Endodermal cell (in vitro differentiated cells): Measurements from ENCODE around the gene LIG1. TPM values are rescaled to one million over a fixed set of nuclear protein-coding genes. Genes with fewer than 3 reads are reported as not detected.

Experiments used
- DNase-seq: peaks from one replicate; pipeline ENCODE4 v3.0.0-alpha.2; 2017
- H3K27ac ChIP-seq: 2 replicates; pipeline ENCODE4 v1.5.1; 2013; ENCODE audit warnings: mild to moderate bottlenecking, low read depth, low read length, moderate library complexity
- H3K27me3 ChIP-seq: 2 replicates; pipeline ENCODE4 v1.6.1; 2013; ENCODE audit warnings: mild to moderate bottlenecking, low read length, moderate library complexity; ENCODE audit not compliant: insufficient read depth, control insufficient read depth, poor library complexity, severe bottlenecking
- H3K36me3 ChIP-seq: 2 replicates; pipeline ENCODE4 v1.7.0; 2013; ENCODE audit warnings: mild to moderate bottlenecking, low read length, moderate library complexity; ENCODE audit not compliant: control insufficient read depth, insufficient read depth
- H3K4me1 ChIP-seq: one replicate; pipeline ENCODE4 v1.7.0; 2013; ENCODE audit warnings: low read length; ENCODE audit not compliant: control insufficient read depth, insufficient read depth
- H3K4me3 ChIP-seq: 2 replicates; pipeline ENCODE4 v1.5.1; 2013; ENCODE audit warnings: mild to moderate bottlenecking, low read length, moderate library complexity
- H3K9ac ChIP-seq: 2 replicates; pipeline ENCODE4 v1.6.1; 2013; ENCODE audit warnings: mild to moderate bottlenecking, low read length, moderate library complexity; ENCODE audit not compliant: poor library complexity, severe bottlenecking; ENCODE audit errors: extremely low read depth
- H3K9me3 ChIP-seq: 2 replicates; pipeline ENCODE4 v1.6.1; 2013; ENCODE audit warnings: mild to moderate bottlenecking, low read length, moderate library complexity; ENCODE audit not compliant: control insufficient read depth
- H3K27ac Mint-ChIP-seq: 2 replicates; pipeline ENCODE4 v1.8.0; 2020; ENCODE audit warnings: mixed read lengths
- H3K27me3 Mint-ChIP-seq: 2 replicates; pipeline ENCODE4 v1.8.0; 2021; ENCODE audit warnings: mild to moderate bottlenecking, mixed read lengths; ENCODE audit not compliant: insufficient read depth
- H3K36me3 Mint-ChIP-seq: 2 replicates; pipeline ENCODE4 v1.8.0; 2020; ENCODE audit warnings: low read depth, mixed read lengths
- H3K4me1 Mint-ChIP-seq: 2 replicates; pipeline ENCODE4 v1.8.0; 2020; ENCODE audit warnings: mixed read lengths
- H3K4me3 Mint-ChIP-seq: 2 replicates; pipeline ENCODE4 v1.8.0; 2020; ENCODE audit warnings: mild to moderate bottlenecking, moderate library complexity, mixed read lengths
- H3K9me3 Mint-ChIP-seq: 2 replicates; pipeline ENCODE4 v1.8.0; 2020; ENCODE audit warnings: mild to moderate bottlenecking, mixed read lengths
- CTCF ChIP-seq: fragments of 200-600 bp; sonication (generic); conservative IDR thresholded peaks from 2 replicates; pipeline ENCODE4 v1.5.0; 2021; ENCODE audit warnings: antibody characterized with exemption, mild to moderate bottlenecking
- whole genome bisulfite sequencing, 2 experiments: methylation state at CpG; one replicate each; pipeline versions ENCODE4 v1.1.5 to v1.1.7; 2013; ENCODE audit warnings: missing lambda C conversion rate in 2 of 2, mixed read lengths in 1 of 2; ENCODE audit not compliant: insufficient coverage in 1 of 2, insufficient read length in 1 of 2; 5-methylcytosine and 5-hydroxymethylcytosine counted together
- total RNA-seq, 2 donors: library from RNA; stranded (reverse); fragmentation: NEBNext Ultra II Directional in 1 of 2; extraction: Animal tissue kit (Norgen Biotek cat#: 25700) in 1 of 2; gene quantifications; 2 replicates in 1 of 2; 3 replicates in 1 of 2; pipeline ENCODE4 v1.2.1, GENCODE V29; 2021

The LIG1 gene
- total RNA-seq, 2 donors from 2014 or later = 91.6 to 117 TPM

GRCh38 chr19:48069435-48069834 lies 100.7 kb downstream of the LIG1 start:
- H3K4me1 ChIP-seq = no peaks in the 10 kb centered on the region
- H3K27ac ChIP-seq = no peak overlapping the region
- H3K27me3 ChIP-seq = no peaks in the 10 kb centered on the region
- H3K4me3 ChIP-seq = no peak overlapping the region
- H3K9me3 Mint-ChIP-seq = peaks cover 8% of the 10 kb centered on the region
- no peak overlapping the region for H3K4me3 Mint-ChIP-seq
- peak; percentile 56 for TF ChIP-seq CTCF
- H3K27me3 Mint-ChIP-seq = no peaks in the 10 kb centered on the region
- H3K9ac ChIP-seq = no peak overlapping the region
- H3K4me1 Mint-ChIP-seq = peaks cover 1% of the 10 kb centered on the region
- no peaks in the 10 kb centered on the region for H3K36me3 ChIP-seq
- WGBS, 2 experiments = 69 to 80% methylated on average over 2 of the region's 2 CpGs
- H3K36me3 Mint-ChIP-seq = peaks cover 2% of the 10 kb centered on the region
- H3K27ac Mint-ChIP-seq = no peak overlapping the region
- no peaks in the 10 kb centered on the region for H3K9me3 ChIP-seq
- peak; percentile 56 for DNase-seq

Other genes starting within 250 kb of the LIG1 start
- not detected for gene BSPH1, start 178.2 kb downstream of the LIG1 start, total RNA-seq
- gene ELSPBP1, start 175.7 kb downstream of the LIG1 start, total RNA-seq = not detected
- gene CABP5, start 126.3 kb downstream of the LIG1 start, total RNA-seq = not detected
- 1 to 10 TPM; 1.3 to 1.4 TPM for gene PLA2G4C, start 59.5 kb downstream of the LIG1 start, total RNA-seq
- gene ZSWIM9, start 336 bp upstream of the LIG1 start, total RNA-seq = 10 to 100 TPM in 1 of 2 donors, 1 to 10 TPM in 1; 9.9 to 13.0 TPM
- gene CARD8, start 85.6 kb upstream of the LIG1 start, total RNA-seq = 10 to 100 TPM; 34.0 to 44.6 TPM
- 10 to 100 TPM; 10.6 to 14.6 TPM for gene ZNF114, start 99.7 kb upstream of the LIG1 start, total RNA-seq
- gene EMP3, start 155.2 kb upstream of the LIG1 start, total RNA-seq = 1 to 10 TPM; 3.5 TPM
- 10 to 100 TPM; 13.9 to 19.1 TPM for gene TMEM143, start 193.6 kb upstream of the LIG1 start, total RNA-seq
- not detected for gene SYNGR4, start 194.0 kb upstream of the LIG1 start, total RNA-seq
- 100 to 1,000 TPM; 227 to 285 TPM for gene KDELR1, start 221.2 kb upstream of the LIG1 start, total RNA-seq
- gene GRIN2D, start 223.3 kb upstream of the LIG1 start, total RNA-seq = 1 to 10 TPM in 1 of 2 donors, under 1 TPM in 1; 0.77 to 1.2 TPM